Sigmoid colon (tissue), 4 donors: ENCODE data around the gene KIF6.

Experiments used
- EP300 ChIP-seq, 4 donors: sonication (generic); formaldehyde crosslinking; IDR thresholded peaks; one replicate each; pipeline ENCODE4 v1.6.1; 2017; ENCODE audit warnings: antibody characterized with exemption in 4 of 4
- POLR2A ChIP-seq, 2 donors: fragments of 450-650 bp; IDR thresholded peaks; one replicate each; pipeline ENCODE4 v1.6.1; 2016; ENCODE audit warnings: antibody characterized with exemption in 2 of 2, mild to moderate bottlenecking in 2 of 2, moderate library complexity in 2 of 2
- POLR2AphosphoS5 ChIP-seq, 4 donors: sonication (generic); formaldehyde crosslinking; IDR thresholded peaks; one replicate each; pipeline ENCODE4 v1.6.1; 2017; ENCODE audit warnings: antibody characterized with exemption in 4 of 4
- TF ChIP-seq, protein P1 (sequence below), 4 experiments: fragments of 450-650 bp in 3 of 4; fragments of 200-600 bp in 1 of 4; IDR thresholded peaks; one replicate each; pipeline ENCODE4 v1.5.1; 2016 to 2019; ENCODE audit warnings: antibody characterized with exemption in 4 of 4, mild to moderate bottlenecking in 3 of 4, moderate library complexity in 2 of 4

DNA sequence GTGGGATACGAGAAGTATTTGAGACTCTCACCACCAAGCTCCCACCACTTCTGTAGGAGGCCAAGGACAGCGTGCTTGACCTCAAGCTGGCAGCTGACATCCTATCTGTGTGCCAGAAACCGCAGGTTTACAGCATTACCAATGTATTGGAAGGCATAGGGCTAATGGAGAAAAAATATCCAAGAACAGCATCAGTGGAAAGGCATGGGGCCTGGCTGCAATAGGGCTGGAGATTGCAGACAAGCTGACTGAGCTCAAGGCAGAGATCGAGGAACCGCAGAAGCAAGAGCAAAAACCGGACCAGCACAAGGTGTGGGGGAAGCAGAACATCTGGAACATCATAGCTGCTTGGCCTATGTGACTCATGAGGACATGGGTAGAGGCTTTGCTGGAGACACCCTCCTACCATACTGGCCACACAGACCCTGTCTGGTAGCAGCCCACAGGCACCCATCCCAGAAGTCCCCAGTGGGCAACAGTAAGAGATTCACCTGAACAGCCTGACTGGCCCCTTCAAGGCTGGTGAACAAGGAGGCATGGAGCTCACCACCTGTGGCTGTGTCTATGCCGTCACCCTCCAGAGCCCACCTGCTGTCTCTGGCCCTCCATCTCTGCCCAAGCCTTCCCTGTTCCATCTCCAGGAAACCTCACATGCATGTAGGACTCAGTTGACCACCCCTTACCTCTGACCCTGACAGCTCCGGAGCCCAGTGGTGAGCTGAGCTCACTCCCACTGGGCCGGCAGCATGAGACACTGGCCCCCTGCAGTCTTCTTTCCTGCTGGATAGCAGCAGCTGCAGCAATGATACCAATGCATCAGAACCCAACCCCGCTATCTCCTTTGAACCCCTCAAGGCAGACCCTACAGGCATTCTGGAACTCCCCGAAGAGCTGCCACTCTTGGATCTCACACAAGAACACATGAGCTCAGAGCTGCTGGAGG lies 171.1 kb downstream of the KIF6 start:
- TF ChIP-seq POLR2A (IDR thresholded peaks at IDR 0.05), result no peak
- TF ChIP-seq, protein P1, sequence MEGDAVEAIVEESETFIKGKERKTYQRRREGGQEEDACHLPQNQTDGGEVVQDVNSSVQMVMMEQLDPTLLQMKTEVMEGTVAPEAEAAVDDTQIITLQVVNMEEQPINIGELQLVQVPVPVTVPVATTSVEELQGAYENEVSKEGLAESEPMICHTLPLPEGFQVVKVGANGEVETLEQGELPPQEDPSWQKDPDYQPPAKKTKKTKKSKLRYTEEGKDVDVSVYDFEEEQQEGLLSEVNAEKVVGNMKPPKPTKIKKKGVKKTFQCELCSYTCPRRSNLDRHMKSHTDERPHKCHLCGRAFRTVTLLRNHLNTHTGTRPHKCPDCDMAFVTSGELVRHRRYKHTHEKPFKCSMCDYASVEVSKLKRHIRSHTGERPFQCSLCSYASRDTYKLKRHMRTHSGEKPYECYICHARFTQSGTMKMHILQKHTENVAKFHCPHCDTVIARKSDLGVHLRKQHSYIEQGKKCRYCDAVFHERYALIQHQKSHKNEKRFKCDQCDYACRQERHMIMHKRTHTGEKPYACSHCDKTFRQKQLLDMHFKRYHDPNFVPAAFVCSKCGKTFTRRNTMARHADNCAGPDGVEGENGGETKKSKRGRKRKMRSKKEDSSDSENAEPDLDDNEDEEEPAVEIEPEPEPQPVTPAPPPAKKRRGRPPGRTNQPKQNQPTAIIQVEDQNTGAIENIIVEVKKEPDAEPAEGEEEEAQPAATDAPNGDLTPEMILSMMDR (IDR thresholded peaks at IDR 0.05), result no peak
- no peak for TF ChIP-seq EP300 (IDR thresholded peaks at IDR 0.05)
- no peak for TF ChIP-seq POLR2AphosphoS5 (IDR thresholded peaks at IDR 0.05)
